ENCODE measurements around the gene NKX2-3.

Gene NKX2-3

DNA sequence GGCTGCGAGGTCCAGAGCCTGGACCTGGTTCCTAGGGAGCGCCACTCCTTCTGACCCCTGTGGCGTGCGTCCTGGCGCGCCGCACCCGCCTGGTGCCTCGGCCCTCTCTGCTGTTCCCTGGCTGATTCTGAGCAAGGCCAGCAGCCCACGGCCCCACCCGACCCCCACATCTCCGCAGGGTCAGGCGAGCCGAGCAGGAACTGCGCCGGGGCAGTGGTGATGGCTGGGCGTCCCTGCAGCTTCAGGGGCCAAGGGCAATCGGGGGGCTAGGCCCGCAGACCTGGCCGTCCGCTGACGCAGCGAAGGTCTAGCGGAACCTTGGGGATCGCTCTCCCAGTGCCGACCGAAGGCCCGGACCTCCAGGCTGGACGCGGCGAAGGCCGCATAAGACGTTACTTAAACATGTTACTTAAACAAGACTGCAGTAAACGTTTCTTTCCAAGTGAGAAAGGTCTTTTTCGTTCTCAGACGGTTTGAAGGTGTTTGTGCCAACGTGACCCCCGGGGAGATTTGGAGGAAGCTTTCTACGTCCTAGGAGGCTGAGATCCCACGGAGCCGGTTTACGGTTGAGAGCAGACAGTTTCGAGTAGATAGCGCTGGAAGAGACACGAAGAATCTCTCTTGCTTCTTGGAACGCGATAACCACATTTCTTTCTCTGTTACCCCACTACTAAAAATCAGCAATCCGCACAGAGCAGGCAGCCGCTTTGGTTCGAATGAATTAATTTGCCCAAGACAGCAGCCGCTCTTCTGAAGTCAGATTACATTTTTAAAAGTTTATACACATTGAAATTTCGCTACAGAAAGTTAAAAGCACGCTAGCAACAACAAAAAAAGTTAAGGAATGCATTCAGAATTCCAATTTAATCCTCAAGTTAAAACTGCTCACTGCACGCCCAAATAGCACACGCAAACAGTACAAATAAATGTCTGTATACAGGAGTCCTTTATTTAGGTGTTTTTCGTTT, 4.9 kb upstream of the NKX2-3 start:
- DNase-seq: no peak

DNA sequence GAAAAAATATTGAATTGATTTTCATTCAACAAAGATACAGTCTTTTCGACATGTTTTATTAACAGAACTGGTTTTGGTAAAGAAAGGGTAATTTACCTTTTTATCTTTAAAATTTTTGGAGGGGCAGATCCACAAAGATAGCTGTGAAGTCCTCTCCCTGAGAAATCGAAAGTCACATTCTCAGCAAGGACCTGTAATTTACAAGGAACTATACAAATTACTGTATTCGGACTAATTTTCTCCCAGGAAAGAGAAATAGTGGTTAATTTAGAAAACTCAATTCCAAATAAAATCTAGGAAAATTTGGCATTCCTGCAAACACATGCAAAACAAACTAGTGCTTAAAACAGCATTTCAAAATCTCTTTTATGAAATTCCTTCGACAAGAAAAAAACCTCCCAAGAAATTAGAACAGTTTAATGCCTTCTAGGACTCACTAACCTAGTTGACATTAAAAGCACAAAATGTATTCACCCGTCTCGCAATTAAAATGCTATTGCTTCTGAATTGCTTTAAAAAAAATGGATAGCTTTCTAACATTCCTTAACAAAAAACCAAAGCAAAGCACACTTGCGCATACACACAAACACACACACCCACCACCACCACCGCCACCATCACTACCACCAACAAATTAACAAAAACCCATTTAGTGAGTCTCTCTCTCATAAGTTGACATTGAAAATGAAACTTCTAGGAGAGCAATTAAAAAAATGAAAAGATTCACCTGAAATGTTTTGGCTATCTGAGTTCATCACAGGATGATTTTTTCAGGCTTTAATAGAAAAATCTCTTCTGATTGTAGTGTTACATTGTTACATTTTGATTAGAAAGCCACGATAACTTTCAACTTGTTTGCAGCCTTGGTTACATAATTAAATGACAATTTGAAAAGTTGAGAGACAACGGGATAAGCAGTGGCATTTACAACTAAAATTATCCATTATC, 4.0 kb upstream of the NKX2-3 start:
- DNase-seq: no peak

DNA sequence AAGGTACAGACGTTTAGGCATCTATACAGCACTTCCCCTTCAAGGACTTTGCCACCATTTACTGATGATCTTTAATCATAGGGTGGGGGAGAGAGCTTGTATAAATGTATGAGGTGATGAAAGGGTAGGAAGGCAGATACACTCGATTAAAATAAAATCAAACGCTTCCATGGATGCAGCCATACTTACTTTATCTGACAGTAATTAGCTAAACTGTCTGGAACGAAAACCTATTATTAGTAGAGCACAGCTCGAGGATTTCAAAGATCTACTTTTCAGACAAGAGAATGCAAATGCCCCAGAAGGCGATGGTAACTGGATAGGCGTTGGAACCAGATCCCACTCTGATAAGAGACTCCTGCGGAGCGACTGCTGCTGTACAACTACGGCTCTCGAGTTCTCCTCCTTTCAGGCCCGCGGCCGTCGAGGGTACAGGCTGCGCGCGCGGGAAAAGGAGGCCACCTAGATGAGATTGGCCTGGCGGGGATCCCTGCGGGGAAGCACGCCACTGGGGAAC, 3.1 kb upstream of the NKX2-3 start:
- DNase-seq: no peak

DNA sequence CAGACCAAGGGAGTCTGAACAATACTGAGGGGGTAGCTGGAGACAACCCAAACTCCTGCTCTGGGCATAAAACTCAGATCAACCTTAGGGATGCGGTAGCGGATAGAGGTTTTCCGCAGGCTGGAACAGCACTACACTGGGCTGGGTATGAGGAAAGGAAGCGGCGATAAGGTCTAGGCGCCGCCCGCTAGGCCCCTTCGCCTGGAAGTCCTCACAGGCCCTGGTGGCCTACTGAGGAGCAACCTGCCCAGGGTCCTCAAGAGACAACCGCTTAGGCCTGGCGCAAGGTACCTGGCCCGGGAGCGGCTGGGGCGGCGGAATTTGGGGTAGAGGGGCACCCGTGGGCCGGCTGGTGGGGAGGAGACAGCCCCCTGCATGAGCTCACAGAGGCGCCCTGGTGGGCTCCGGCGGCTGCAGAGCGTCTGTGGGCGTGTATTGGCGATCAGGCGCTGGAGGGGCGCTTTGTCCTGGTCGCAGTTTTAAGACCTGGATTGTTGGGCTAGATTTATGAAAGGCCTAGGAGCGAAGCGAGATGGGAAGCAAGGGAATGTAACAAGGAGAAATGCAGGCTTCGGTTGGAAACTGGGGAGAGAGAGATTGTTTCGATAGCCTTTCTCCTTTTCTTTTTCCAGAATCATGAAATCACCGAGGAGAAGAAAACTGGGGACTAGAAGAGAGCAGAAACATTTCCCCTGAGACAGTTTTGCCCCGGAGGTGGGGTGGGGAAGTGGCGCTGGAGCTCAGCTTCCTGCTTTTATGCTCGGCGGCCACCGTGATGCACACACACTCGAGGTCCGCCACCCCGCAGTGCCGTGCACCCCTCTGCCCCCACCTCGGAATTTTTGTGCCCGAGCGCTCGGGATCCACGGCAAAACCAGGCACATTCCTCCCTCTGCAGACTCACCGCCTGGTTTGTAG, 2.4 kb upstream of the NKX2-3 start:
- no peak for DNase-seq

DNA sequence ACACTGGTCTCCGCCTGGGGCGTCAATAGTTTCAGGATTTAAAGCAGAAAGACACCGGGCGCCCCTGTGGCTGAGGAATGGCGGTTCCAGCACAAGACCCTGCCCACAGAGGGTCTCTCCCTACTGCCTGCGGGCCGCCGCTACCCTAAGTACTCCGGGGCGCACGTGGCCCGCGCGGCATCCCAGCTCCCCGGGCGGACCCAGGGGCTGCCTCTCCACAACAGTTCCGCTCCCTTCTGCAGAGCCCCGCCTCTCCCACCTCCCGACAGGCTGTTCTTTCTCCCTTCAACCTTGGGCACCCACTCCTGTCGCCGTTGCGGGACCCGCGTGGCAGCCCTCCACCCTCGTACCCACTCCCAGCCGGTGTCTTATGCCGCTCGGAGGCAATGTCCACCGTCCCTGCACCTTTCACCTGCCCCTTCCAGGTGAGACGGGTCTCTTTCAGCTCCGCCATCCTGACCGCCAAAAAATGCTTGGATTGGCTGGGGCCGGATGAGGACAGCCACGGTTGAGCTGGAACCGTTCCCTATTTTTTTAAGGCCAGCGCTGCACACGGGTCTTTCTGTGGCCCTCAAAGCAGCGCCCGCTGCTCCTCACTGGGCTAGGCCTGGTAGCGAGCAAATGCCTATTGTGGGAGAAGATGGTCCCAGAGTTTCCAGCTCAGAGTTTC, 1.6 kb upstream of the NKX2-3 start:
- no peak for DNase-seq

DNA sequence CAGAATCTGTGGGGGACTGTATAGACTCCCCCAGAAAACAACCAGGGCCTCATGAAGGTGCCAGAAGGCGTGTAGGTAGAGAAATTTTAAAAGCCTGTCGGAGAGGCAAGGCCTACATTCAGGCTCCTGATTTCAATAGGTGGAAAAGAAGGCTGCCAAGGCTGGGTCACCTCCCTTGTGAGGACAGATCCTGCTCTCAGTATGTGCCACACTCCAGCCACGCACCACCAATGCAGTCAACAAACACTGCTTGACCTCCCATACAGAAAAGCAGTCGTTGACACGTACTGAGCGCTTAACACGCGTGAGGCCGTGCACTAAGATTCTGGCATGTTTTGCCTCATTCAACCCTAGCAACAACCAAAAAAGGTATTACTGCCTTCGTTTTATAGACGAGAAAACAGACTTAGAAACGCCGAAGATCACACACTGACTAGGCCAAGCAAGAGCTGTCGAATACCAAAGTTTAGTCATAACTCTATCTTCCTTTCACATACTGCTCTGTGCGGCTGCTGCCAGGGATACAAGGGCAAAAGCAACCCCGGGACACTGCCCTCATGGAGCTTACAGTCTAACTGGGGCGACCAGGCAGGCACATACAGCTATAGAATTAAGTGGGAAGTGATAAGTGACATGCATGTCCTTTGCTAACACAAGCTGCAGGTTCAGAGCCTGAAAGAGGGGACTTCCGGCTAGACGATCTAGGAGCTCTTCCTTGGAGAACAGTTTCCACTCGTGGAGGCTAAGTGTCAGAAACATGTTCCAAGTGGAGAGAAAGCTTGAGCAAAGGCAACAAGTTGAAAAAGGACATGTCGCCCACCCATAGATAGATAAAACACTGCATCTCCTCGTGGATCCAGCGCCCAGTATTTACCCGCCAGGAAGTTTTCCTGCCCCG, 797 bp upstream of the NKX2-3 start:
- no peak for DNase-seq

DNA sequence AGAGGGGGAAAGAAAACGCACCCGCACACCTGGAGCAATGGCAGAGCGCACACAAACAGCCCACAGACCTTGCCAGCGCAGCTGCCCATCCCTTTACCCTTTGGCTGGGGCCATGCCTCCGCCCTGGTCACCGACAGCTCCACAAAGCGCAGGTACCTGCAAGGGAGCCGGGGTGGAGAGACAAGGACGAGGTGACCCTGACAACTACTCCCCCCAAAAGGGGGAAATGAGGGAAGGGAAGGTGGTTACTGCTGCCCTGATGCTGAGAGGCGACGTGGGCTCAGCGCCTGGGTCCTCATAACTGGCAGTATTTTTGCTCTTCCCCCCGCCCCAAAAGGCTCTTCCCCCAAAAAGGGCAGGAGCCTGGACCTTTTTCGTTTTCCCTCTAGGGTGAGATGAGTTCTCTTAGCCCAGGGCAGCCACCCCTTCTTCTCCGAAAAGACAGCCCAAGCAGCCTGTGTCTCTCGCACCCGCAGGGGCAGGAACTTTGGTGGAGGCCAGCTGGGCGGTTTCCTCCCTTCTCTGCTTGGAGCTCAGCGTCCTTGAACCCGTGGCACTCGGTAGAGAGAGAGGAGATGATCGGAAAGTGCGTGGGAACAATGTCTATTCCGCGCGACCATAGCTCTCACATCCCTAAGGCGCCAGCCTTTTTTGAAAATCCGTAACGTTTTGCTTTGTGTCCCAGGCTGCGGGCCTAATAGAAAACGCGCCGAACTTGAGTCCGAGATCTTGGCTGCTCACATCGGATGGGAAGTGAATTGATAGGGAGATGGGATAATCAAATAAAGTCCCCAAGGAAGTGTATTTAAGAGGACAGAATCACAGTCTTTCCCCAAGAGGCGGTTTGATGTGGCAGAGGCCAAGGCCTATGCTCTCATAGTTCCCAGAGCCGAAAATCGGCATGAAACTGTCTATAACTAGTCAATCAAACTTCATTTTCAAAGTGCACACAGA, 1.0 kb downstream of the NKX2-3 start:
- no peak for DNase-seq

DNA sequence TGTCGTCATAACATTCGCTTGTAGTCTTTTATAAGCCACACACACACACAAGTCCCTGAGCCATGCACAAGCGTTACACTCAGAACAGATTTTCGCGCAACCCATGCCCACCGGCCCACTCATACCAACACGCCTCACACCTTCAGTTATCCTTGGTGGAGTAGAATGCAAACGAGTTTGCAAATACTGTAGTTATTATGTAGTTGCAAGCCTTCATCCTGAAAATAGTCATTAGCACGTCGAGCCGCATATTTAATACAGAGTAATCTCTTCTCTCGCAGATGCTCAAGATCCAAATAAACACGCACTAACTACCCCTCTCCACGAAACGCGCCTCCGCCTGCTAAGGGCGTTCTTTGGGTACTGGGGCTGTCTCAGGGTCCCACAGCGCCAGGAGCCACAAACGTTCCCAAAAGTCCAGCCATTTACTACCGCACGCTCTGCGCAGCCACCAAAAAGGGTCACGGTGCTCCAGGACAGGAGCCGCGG, 1.8 kb downstream of the NKX2-3 start:
- no peak for DNase-seq

GRCh38 chr10:99534939-99535763, 2.4 kb downstream of the NKX2-3 start:
- DNase-seq: no peak

GRCh38 chr10:99535764-99536337, 3.1 kb downstream of the NKX2-3 start:
- no peak for DNase-seq

DNA sequence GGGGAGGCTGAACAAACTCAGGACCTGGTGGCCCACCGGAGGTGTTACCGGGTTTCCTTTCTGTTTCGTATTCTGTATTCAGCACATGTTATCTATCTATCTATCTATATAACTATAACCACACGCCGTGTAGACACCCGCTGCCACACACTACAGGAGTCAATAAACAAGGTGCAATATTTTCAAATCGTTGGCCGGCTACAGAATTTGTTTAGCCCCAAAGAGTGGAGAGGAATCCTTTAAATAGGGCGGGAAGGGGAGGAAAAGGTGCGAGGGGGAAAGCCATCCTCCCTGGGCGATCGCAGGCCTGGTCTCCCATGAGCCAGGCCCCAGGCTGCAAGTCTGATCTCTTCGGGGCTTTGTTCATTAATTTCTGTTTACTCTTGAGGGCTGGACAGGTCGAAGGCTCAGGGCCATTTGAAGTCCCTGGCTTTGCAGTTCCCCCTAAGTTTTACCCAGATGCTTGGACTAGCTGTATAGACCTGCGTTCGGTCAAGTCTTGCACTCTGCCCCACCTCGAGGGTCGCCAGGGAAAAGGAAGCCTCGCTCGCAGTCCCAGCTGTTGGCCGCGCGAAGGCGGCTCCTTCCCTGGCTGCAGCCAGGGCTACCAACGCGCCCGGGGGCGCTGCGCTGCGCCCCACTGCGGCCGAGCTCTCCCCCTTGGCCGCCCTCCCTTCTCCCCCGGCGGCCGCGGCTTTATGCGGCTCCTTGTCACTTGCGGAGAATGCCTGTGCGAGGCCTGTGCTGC, 3.8 kb downstream of the NKX2-3 start:
- no peak for DNase-seq

GRCh38 chr10:99537086-99537988, 4.6 kb downstream of the NKX2-3 start:
- DNase-seq: no peak

DNA sequence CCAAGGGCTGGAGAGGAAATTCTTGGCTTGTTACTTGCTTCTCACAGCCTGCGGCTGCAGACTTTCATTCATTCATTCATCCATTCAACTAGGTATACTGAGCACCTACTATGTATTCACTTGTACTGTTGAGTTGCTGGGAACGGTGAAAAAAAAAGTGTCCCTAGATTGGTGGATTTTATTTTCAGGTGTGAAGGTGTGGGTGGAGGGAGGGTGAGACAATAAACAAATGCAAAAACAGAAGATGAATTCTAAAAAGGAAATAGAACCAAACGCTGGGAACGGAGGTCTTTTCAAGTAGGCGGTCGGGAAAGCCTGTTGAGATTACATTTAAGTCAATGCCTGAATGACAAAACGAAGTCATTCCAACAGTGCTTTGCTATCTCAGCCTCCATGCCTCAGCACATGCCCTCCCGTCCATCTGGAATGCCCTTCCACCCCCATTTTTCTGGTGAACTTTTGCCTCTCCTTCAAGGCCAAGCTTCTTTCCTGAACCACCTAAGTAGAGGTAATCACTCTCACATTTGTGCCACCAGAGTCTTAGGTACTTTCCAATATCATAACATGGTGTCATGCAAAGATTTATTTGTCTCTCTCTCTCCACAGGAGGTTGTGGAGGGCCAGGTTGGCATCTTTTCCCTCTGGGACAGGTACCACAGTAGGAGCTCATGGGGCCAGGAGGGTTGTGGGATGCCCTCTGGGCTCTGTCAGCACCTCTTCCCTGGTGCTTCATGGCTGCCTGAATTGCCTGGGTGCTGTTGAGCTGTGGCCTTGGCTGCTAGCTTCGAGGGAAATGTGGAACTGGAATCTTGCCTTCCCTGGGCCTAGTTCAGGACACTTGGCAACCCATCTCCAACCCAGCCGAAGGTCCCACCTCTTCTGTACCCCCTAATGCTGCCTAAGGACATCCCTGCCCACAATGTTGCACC, 5.5 kb downstream of the NKX2-3 start:
- DNase-seq: no peak

GRCh38 chr10:99539120-99539519, 6.4 kb downstream of the NKX2-3 start:
- DNase-seq: no peak

DNA sequence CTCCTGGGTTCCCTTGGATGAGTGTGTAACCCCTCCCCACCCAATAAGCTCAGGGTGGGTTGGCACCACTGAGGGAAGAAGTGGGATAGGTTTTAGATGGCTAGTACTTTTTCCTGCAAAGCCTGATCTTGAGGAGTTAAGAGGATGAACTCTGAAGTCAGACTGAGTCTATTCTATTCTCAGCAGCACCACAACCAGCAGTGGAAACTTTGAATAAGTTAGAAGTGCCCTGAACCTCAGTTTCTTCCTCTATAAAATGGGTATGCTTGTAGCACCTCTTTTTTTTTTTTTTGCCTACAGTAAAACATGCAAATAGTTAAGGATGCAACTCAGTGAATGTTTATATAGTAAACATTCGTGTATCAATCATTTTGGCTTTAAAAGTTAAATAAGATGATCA, 7.1 kb downstream of the NKX2-3 start:
- no peak for DNase-seq
